Measurements from ENCODE around the gene TIMM9. TPM values are rescaled to one million over a fixed set of nuclear protein-coding genes. Genes with fewer than 3 reads are reported as not detected.

TIMM9 gene
- 10 to 100 TPM; 61.4 to 66.7 TPM for total RNA-seq

GRCh38 chr14:58427281-58428117 is at the start of gene TIMM9, which contains the start of gene KIAA0586:
Gene TIMM9 (minus strand): TSS chr14:58427531. CDS start chr14:58411945, 15,586 bp downstream.
Gene KIAA0586 (plus strand): TSS chr14:58427719. CDS start chr14:58428265, 546 bp downstream.
- H3K27ac Mint-ChIP-seq, result peak within 1 kb of the TSS; percentile 91
- no peaks in the 10 kb centered on the region for H3K9me3 Mint-ChIP-seq
- H3K4me3 Mint-ChIP-seq, result peak within 1 kb of the TSS; percentile 86
- peaks cover 18% of the 10 kb centered on the region for H3K36me3 Mint-ChIP-seq
- POLR2A ChIA-PET, result interaction anchor here (0.5 to 2.7 kb wide), 12 partner anchors 10 to 1821 kb away, joined by 3 to 37 read pairs (median 4); partner anchors contain the start of genes ACTR10, AP5M1, ARID4A and EXOC5
- H3K4me1 Mint-ChIP-seq (ENCODE audit: low read depth), result peaks cover 45% of the 10 kb centered on the region
- CTCF ChIA-PET, result interaction anchor here (1.2 to 1.5 kb wide), 3 partner anchors 20 to 183 kb away, joined by 3 to 5 read pairs (median 3); partner anchors contain the start of gene PSMA3
- peaks cover 2% of the 10 kb centered on the region for H3K27me3 Mint-ChIP-seq
- intact Hi-C loops (cut with micrococcal nuclease), result loop anchor here (1.0 to 10.0 kb wide), 8 partner anchors 31 to 1159 kb away; partner anchors contain the start of genes ACTR10, AP5M1, ARID4A and EXOC5
- DNase-seq, result peak; percentile 98

DNA sequence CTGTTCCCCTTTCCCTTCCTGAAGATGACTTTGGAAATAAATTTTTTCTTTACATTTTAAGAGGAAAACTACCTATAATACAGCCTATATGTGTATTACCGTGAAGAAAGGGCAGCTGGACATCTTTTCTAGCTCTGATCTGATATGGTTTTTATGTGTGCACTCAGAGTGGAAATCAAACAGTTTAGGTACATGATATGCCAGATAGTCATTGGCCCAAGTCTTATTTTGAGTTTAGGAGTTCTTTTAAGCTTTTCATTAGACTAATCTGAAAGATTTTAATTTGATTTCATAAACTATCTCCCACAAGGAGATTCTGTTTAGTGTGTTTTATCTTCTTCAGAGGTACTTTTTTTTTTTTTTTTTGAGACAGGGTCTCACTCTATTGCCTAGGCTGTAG is 49.0 kb upstream of the TIMM9 start:
- ChIA-PET POLR2A (no interaction called here), CTCF (interaction anchor here (1.7 kb wide), 1 partner anchor 25 kb away, joined by 5 read pairs; no protein-coding TSS in a partner anchor)
- no peak overlapping the region for H3K4me3 Mint-ChIP-seq
- no peaks in the 10 kb centered on the region for H3K27me3 Mint-ChIP-seq
- H3K9me3 Mint-ChIP-seq, result no peaks in the 10 kb centered on the region
- intact Hi-C loops (cut with micrococcal nuclease), result no loop called here
- no peak overlapping the region for H3K27ac Mint-ChIP-seq
- H3K4me1 Mint-ChIP-seq (ENCODE audit: low read depth), result no peaks in the 10 kb centered on the region
- peaks cover 17% of the 10 kb centered on the region for H3K36me3 Mint-ChIP-seq
- DNase-seq, result no peak

GRCh38 chr14:58469309-58469708 is 42.0 kb upstream of the TIMM9 start:
- Mint-ChIP-seq H3K4me1 (ENCODE audit: low read depth) (no peaks in the 10 kb centered on the region), H3K36me3 (peaks cover 25% of the 10 kb centered on the region), H3K9me3 (no peaks in the 10 kb centered on the region), H3K27ac (no peak overlapping the region), H3K27me3 (no peaks in the 10 kb centered on the region), H3K4me3 (no peak overlapping the region)
- ChIA-PET POLR2A (no interaction called here), CTCF (no interaction called here)
- no peak for DNase-seq
- intact Hi-C loops (cut with micrococcal nuclease), result no loop called here

GRCh38 chr14:58467575-58467974 is 40.2 kb upstream of the TIMM9 start:
- Mint-ChIP-seq H3K27ac (no peak overlapping the region), H3K9me3 (no peaks in the 10 kb centered on the region), H3K36me3 (peaks cover 28% of the 10 kb centered on the region), H3K4me1 (ENCODE audit: low read depth) (no peaks in the 10 kb centered on the region), H3K4me3 (no peak overlapping the region), H3K27me3 (no peaks in the 10 kb centered on the region)
- intact Hi-C loops (cut with micrococcal nuclease), result no loop called here
- POLR2A ChIA-PET, result no interaction called here
- DNase-seq, result no peak
- CTCF ChIA-PET, result no interaction called here

DNA sequence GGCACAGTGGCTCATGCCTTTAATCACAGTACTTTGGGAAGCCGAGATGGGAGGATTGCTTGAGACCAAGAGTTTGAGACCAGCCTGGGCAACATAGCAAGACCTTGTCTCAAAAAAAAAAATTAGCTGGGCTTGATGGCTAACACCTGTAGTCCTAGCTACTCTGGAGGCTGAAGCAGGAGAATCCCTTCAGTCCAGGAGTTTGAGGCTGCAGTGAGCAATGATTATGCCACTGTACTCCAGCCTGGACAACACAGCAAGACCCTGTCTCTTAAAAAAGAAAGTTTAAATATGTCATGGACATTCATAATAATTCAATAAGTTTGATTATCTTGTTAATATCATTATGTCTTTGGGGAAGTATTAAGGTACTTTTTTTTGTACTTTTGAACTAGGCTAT is 39.1 kb upstream of the TIMM9 start:
- CTCF ChIA-PET, result interaction anchor here (1.1 kb wide), 1 partner anchor 35 kb away, joined by 4 read pairs; no protein-coding TSS in a partner anchor
- peaks cover 27% of the 10 kb centered on the region for H3K36me3 Mint-ChIP-seq

DNA sequence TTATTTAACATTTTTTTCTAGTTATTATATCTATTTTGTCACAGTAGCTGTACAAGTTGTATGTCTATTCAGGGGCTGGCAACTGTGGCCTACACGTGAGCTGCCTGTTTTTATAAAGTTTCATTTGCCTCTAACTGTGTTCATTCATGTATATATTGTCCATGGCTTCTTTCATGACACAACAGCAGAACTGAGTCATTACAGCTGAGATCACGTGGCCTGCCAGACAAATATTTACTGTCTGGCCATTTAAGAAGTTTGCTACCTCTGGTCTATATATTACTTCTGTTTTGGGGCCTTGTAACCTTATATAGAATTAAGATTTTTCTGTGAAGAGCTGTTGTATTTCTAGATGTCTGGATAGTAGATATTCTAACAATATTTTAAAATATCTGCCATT is 38.1 kb upstream of the TIMM9 start:
- Mint-ChIP-seq H3K9me3 (no peaks in the 10 kb centered on the region), H3K27me3 (no peaks in the 10 kb centered on the region), H3K4me1 (ENCODE audit: low read depth) (no peaks in the 10 kb centered on the region), H3K36me3 (peaks cover 28% of the 10 kb centered on the region), H3K4me3 (no peak overlapping the region), H3K27ac (no peak overlapping the region)
- CTCF ChIA-PET, result interaction anchor here (0.6 kb wide), 1 partner anchor 17 kb away, joined by 3 read pairs; no protein-coding TSS in a partner anchor
- DNase-seq, result no peak
- POLR2A ChIA-PET, result no interaction called here
- intact Hi-C loops (cut with micrococcal nuclease), result no loop called here

More for the DNA sequence above, 39.1 kb upstream of the TIMM9 start:
- intact Hi-C loops (cut with micrococcal nuclease), result no loop called here
- no peak for DNase-seq
- H3K9me3 Mint-ChIP-seq, result no peaks in the 10 kb centered on the region
- no peaks in the 10 kb centered on the region for H3K4me1 Mint-ChIP-seq (ENCODE audit: low read depth)
- no peak overlapping the region for H3K27ac Mint-ChIP-seq
- H3K4me3 Mint-ChIP-seq, result no peak overlapping the region
- POLR2A ChIA-PET, result no interaction called here
- H3K27me3 Mint-ChIP-seq, result no peaks in the 10 kb centered on the region

DNA sequence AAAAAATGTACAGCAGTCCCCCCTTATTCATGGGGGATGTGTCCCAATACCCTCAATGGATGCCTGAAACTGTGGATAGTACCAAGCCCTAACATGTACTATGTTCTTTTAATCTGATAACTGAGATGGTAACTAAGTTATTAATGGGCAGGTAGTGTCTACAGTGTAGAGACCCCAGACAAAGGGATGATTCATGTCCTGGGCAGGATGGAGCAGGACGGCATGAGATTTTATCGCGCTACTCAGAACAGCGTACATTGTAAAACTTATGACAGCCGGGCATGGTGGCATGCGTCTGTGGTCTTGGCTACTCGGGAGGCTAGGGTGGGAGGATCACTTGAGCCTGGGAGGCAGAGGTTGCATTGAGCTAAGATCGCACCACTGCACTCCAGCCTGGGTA is 37.3 kb upstream of the TIMM9 start:
- intact Hi-C loops (cut with micrococcal nuclease), result no loop called here

DNA sequence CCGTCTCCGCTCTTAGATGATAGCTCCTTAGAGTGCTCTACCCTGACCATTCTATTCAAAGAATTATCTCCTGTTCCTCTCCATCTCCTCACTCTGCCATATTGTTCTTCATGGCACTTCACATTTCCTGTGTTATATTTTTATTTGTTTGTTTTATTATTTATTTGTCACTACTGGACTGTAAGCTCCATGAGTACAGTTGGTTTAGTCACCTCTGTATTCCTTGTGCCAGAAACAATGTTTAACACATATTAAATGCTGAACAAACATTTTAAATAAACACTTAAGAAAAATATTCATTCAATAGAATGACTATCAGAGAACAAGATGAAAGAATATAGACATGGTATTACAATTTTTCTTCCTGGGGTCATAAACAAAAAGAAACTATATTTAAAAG is 35.8 kb upstream of the TIMM9 start:
- ChIA-PET CTCF (interaction anchor here (0.7 kb wide), 1 partner anchor 18 kb away, joined by 3 read pairs; no protein-coding TSS in a partner anchor), POLR2A (no interaction called here)
- H3K27ac Mint-ChIP-seq, result no peak overlapping the region
- H3K27me3 Mint-ChIP-seq, result no peaks in the 10 kb centered on the region
- H3K9me3 Mint-ChIP-seq, result no peaks in the 10 kb centered on the region
- peaks cover 27% of the 10 kb centered on the region for H3K36me3 Mint-ChIP-seq
- DNase-seq, result no peak
- no peak overlapping the region for H3K4me3 Mint-ChIP-seq
- intact Hi-C loops (cut with micrococcal nuclease), result no loop called here
- H3K4me1 Mint-ChIP-seq (ENCODE audit: low read depth), result peaks cover 3% of the 10 kb centered on the region

More for the DNA sequence above, 37.3 kb upstream of the TIMM9 start:
- peaks cover 32% of the 10 kb centered on the region for H3K36me3 Mint-ChIP-seq
- no peak overlapping the region for H3K27ac Mint-ChIP-seq
- no peaks in the 10 kb centered on the region for H3K27me3 Mint-ChIP-seq
- no peak for DNase-seq
- no peaks in the 10 kb centered on the region for H3K9me3 Mint-ChIP-seq
- POLR2A ChIA-PET, result no interaction called here
- H3K4me3 Mint-ChIP-seq, result no peak overlapping the region
- CTCF ChIA-PET, result no interaction called here
- H3K4me1 Mint-ChIP-seq (ENCODE audit: low read depth), result peaks cover 3% of the 10 kb centered on the region

- Mint-ChIP-seq H3K4me1 (ENCODE audit: low read depth) (peaks cover 3% of the 10 kb centered on the region), H3K9me3 (no peaks in the 10 kb centered on the region)
These were observed 33.4 kb upstream of the TIMM9 start for GRCh38 chr14:58460772-58461171.

GRCh38 chr14:58455593-58456265 is 28.4 kb upstream of the TIMM9 start:
- CTCF ChIA-PET, result interaction anchor here (1.2 to 1.4 kb wide), 2 partner anchors 25 to 46 kb away, joined by 3 to 6 read pairs; no protein-coding TSS in a partner anchor
- POLR2A ChIA-PET, result no interaction called here
- Mint-ChIP-seq H3K36me3 (peaks cover 29% of the 10 kb centered on the region), H3K27me3 (no peaks in the 10 kb centered on the region), H3K9me3 (no peaks in the 10 kb centered on the region), H3K27ac (no peak overlapping the region), H3K4me1 (ENCODE audit: low read depth) (peaks cover 3% of the 10 kb centered on the region), H3K4me3 (no peak overlapping the region)
- intact Hi-C loops (cut with micrococcal nuclease), result no loop called here
- no peak for DNase-seq

More at GRCh38 chr14:58460772-58461171, 33.4 kb upstream of the TIMM9 start:
- intact Hi-C loops (cut with micrococcal nuclease), result no loop called here
- Mint-ChIP-seq H3K27me3 (no peaks in the 10 kb centered on the region), H3K27ac (no peak overlapping the region), H3K36me3 (peaks cover 36% of the 10 kb centered on the region), H3K4me3 (no peak overlapping the region)
- ChIA-PET POLR2A (no interaction called here), CTCF (no interaction called here)
- no peak for DNase-seq

- POLR2A ChIA-PET, result no interaction called here
- Mint-ChIP-seq H3K9me3 (no peaks in the 10 kb centered on the region), H3K36me3 (peaks cover 13% of the 10 kb centered on the region), H3K27ac (no peak overlapping the region), H3K27me3 (no peaks in the 10 kb centered on the region), H3K4me3 (no peak overlapping the region), H3K4me1 (ENCODE audit: low read depth) (no peaks in the 10 kb centered on the region)
- intact Hi-C loops (cut with micrococcal nuclease), result no loop called here
- CTCF ChIA-PET, result no interaction called here
- DNase-seq, result no peak
These were observed 17.3 kb upstream of the TIMM9 start for GRCh38 chr14:58444627-58445026.

- Mint-ChIP-seq H3K36me3 (peaks cover 25% of the 10 kb centered on the region), H3K27ac (no peak overlapping the region), H3K9me3 (no peaks in the 10 kb centered on the region), H3K4me3 (no peak overlapping the region), H3K4me1 (ENCODE audit: low read depth) (no peaks in the 10 kb centered on the region), H3K27me3 (no peaks in the 10 kb centered on the region)
- ChIA-PET CTCF (no interaction called here), POLR2A (no interaction called here)
- DNase-seq, result no peak
- intact Hi-C loops (cut with micrococcal nuclease), result no loop called here
These were observed 12.1 kb upstream of the TIMM9 start for GRCh38 chr14:58439476-58439875.
